Prostate gland (tissue), 2 donors: ENCODE results near the gene IGSF22.

ENCODE experiments used
- CTCF ChIP-seq, 4 experiments: fragments of 200-600 bp in 2 of 4; fragments of 450-650 bp in 2 of 4; sonication (generic) in 2 of 4; IDR thresholded peaks; 1 replicate in 3 of 4; 2 replicates in 1 of 4; pipeline ENCODE4 v1.5.1; 2016 to 2019; ENCODE audit warnings: antibody characterized with exemption in 4 of 4, mild to moderate bottlenecking in 2 of 4, moderate library complexity in 2 of 4
- POLR2A ChIP-seq: fragments of 450-650 bp; IDR thresholded peaks from one replicate; pipeline ENCODE4 v1.6.1; 2016; ENCODE audit warnings: antibody characterized with exemption, mild to moderate bottlenecking

GRCh38 chr11:18769802-18770456 is 43.9 kb upstream of the IGSF22 start:
- TF ChIP-seq POLR2A (no peak), CTCF (IDR thresholded peaks at IDR 0.05) (no peak)
